Stimulated activated CD8-positive, alpha-beta memory T cell treated with anti-CD3 and anti-CD28 coated beads, Interleukin-7, amount 100 ng/mL, for 24 hours (primary cell): ENCODE data around the gene GGN.
"Not testable (repeated sequence)": the region's sequence is repeated elsewhere in the genome, so short reads cannot be mapped to it uniquely, and the experiment has no call there.

ENCODE experiments used
- DNase-seq: peaks from one replicate; pipeline ENCODE4 v3.0.0-alpha.2; 2020; ENCODE audit warnings: low read depth

Gene GGN

DNA sequence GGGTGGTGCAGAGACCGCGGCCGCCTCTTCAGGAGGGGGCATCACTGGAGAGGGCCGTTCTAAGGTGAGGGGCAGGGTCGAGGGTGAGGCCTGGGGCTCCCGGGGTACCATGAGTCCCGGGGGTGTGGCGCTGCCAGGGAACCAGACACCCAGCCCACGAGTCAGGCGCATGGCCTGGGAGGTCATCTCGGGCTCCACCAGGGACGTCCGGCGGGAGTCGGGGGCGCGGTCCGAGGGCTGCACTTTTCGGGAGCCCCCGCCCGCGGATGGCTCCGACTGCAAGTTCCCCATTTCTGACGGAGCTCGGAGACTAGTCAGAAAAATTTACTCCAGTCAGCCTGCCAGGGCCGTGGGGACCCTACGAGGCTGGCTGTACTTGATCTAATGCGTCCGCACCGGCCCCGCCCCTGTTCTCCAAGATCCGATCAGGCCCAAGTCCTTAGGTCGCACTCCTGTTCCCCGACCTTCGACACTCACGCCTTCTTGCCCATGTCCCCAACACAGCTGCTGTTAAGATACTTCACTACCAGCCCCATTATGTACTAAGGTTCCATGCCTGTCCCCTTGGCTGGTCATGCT is 774 bp downstream of the GGN start:
- no peak for DNase-seq

- no peak for DNase-seq
Measured at GRCh38 chr19:38386300-38386970, 1.4 kb downstream of the GGN start.

GRCh38 chr19:38385804-38386257 is 2.0 kb downstream of the GGN start:
- no peak for DNase-seq

DNA sequence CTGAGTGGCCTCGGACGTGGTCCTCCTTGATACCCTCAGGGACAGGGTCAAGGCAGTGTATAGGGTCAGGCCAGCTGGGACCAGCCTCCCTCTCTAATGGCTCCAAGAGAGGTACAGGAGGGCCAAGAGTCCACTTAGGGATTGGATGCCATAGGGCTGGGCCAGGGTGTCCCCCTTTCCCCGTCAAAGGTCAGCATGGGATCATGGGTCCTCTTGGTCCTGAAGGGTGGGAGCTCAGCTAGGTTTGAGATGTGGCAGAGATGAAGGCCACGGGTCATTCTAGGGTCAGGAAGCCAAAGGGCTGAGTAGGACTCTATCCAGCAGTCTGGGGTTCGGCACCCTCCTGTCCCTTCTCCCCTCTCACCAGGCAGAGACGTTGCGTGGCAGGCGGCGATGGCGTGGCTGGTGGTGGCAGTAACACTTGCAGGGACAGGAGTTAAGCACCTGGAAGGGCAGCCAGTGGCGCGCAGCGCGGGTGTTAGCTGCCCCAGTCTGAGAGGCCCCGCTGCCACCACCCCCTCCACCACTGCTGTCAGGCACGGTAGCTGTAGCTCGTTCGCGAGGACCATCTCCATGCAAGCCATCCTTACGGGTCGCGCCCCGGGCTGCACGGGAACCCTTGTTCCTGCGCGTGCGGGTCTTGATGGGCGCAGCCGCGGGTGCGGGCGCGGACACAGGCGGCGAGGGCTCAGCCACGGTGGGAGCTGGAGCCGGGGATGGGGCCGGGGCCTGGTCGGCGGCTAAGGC is 2.6 kb downstream of the GGN start:
- no peak for DNase-seq

GRCh38 chr19:38384209-38385027 is 3.4 kb downstream of the GGN start:
- no peak for DNase-seq

- no peak for DNase-seq
Measured at GRCh38 chr19:38383743-38384142, 4.1 kb downstream of the GGN start.

GRCh38 chr19:38383184-38383583 is 4.7 kb downstream of the GGN start:
- no peak for DNase-seq

DNA sequence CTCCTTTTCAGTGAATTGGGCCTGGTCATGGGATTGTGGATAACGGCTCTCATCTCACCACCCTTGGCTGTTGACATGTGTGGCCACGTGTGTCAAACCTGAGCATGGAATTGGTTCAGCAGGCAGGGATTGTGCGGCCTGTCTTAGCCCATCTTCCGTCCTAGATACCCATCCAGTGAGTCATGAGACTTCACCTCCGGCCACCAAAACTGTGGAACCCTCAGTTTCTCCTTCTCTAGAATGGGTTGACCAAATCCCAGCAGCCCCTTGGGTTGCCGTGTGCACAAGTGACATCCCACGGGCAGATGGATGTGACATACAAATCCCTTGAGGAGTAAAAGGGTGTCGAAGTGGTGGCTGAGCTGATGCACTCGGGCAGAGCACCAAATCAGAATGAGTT is 6.7 kb downstream of the GGN start:
- DNase-seq = no peak

DNA sequence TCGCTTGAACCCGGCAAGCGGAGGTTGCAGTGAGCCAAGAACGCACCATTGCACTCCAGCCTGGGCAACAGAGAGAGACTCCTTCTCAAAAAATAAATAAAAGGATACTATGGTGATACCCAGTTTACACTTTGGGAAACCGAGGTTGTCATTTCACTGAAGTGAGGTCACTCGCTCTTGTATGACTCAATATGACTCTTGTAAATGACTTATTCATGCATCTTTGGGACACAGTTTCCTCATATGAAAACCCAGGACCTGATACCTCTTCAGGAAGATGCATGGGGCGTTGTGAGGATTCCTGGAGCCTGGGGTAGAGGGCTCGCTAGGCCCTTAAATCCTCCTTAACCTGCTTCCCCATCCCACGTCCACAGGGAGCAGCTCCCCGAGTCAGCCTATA is 9.0 kb downstream of the GGN start:
- DNase-seq = no peak

- no peak for DNase-seq
Measured at GRCh38 chr19:38377052-38377451, 10.8 kb downstream of the GGN start.

DNA sequence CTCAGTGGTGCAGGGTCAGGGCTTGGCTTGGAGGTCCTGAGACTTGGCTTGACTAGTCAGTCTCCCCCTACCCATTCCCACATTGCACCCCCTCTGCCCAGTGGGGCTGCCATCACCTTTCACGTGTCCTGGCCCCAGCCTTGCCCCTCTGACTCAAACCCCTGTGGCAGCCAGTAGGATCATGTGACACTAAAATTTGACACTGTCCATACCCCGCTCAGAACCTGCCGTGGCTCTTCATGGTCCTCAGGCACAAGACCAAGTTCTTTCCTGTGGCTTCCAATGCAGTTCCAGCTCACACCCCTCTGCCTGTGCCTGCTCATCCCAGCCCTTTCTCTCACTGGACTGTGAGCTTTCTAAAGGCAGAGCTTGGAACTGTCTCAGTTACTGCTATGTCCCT is 11.3 kb downstream of the GGN start:
- DNase-seq = no peak

GRCh38 chr19:38375748-38376147 is 12.1 kb downstream of the GGN start:
- no peak for DNase-seq

GRCh38 chr19:38375098-38375493 is 12.7 kb downstream of the GGN start:
- DNase-seq = no peak

DNA sequence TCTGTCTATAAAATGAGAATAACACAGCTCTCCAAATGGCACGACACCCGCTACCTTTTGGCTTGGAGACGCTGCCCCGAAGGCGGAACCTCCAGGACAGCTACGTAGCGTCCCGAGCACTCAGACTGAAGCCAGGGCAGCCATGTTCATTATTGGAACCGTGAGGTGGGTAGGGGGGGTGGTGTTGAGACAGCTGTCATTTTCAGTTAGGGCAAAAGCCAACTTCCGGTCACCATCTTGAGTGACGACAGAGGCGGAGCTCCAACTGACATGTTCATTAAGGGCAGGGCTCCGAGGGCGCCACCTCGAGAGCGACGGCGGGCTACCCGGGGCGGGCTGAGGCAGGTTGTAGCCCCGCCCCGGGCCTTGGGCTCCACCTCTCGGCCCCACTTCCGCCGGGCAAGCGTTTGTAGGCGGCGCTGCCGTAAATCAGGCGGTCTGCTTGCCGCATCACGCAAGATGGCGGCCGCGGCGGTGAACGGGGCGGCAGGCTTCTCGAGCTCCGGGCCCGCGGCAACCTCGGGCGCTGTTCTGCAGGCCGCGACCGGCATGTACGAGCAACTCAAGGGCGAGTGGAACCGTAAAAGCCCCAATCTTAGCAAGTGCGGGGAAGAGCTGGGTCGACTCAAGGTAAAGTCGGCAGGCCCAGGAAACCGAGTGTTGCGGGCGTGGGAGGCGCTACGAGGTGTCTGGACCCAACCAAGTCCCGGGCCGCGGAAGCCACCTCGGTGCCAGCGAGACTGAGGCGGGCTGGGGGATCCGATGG is 13.3 kb downstream of the GGN start, which contains the start of gene PSMD8:
PSMD8 (plus strand) TSS at position 240 of the 766 bp plus-strand sequence; CDS start at position 271, 31 bp downstream.
- DNase-seq = peak; percentile 95

DNA sequence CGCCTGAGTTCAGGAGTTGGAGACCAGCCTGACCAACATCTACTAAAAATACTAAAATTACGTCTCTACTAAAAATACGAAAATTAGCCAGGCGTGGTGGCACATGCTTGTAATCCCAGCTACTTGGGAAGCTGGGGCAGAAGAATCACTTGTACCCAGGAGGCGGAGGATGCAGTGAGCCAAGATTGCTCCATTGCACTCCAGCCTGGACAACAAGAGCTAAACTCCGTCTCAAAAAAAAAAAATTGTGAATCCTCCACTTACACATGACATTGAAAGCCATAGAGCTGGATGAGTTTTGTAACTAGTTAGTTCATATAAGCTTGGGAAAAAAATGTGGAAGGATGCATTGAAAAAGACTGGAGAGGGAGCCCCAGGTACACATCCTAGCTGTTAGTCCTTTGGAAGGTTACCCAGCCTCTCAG is 13.9 kb downstream of the GGN start:
- DNase-seq = no peak

- DNase-seq = no peak
Measured at GRCh38 chr19:38371081-38371480, 16.8 kb downstream of the GGN start.

DNA sequence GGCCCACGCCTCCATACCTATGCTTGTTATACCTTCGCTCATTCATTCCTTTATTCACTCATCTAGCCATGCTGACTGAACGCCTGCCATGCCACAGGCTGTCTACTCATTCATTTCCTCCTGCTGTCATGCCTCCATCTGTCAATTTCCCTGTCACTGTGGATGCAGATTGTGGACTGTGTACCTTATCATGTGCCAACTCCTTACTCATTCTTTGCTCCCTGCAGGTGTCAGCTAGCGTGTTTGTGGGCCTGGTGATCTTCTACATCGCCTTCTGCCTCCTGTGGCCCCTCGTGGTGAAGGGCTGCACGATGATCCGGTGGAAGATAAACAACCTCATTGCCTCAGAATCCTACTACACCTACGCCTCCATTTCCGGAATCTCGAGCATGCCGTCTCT is 17.5 kb downstream of the GGN start:
- no peak for DNase-seq

DNA sequence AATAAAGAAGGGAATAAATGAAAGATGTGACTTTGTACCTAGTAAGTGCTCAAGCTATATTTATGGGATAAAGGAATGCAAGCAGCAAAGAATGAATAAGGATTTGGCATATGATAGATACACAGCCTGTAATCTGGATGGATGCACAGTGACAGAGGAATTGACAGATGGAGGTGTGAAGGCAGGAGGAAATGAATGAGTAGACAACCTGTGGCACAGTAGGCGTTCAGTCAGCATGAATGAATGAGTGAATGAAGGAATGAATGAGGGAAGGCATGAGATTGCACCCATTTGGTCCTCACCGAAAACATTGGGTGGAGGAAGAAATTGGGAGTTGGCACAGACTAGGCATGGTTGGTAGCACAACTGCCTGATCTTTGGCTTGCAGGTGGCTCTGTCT is 18.2 kb downstream of the GGN start:
- no peak for DNase-seq

- no peak for DNase-seq
Measured at GRCh38 chr19:38367041-38367440, 20.8 kb downstream of the GGN start.

- DNase-seq = not testable (repeated sequence)
Measured at GRCh38 chr19:38362946-38363688, 24.7 kb downstream of the GGN start.
